Measurements from ENCODE around the gene NEMP2.
"Not testable (repeated sequence)": the region's sequence is repeated elsewhere in the genome, so short reads cannot be mapped to it uniquely, and the experiment has no call there.

DNA sequence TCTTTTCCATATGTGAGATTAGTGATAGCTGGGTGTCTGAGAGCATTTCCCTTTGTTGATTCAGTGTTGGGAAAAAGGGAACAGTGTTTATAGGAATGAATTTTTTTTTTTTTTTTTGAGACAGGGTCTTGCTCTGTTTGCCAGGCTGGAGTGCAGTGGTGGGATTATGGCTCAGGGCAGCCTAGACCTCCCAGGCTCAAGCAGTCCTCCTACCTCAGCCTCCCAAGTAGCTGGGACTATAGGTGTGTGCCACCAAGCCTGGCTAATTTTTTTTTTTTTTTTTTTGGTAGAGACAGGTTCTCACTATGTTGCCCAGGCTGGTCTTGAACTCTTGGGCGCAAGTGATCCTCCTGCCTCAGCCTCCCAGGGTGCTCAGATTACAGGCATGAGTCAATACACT, 66.2 kb downstream of the NEMP2 start:
- TF ChIP-seq, protein P1, sequence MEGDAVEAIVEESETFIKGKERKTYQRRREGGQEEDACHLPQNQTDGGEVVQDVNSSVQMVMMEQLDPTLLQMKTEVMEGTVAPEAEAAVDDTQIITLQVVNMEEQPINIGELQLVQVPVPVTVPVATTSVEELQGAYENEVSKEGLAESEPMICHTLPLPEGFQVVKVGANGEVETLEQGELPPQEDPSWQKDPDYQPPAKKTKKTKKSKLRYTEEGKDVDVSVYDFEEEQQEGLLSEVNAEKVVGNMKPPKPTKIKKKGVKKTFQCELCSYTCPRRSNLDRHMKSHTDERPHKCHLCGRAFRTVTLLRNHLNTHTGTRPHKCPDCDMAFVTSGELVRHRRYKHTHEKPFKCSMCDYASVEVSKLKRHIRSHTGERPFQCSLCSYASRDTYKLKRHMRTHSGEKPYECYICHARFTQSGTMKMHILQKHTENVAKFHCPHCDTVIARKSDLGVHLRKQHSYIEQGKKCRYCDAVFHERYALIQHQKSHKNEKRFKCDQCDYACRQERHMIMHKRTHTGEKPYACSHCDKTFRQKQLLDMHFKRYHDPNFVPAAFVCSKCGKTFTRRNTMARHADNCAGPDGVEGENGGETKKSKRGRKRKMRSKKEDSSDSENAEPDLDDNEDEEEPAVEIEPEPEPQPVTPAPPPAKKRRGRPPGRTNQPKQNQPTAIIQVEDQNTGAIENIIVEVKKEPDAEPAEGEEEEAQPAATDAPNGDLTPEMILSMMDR (IDR thresholded peaks at IDR 0.05; ENCODE audit: low read length) = not testable (repeated sequence)
- TF ChIP-seq EZH2 (IDR thresholded peaks at IDR 0.05; ENCODE audit: borderline replicate concordance, low read length) = not testable (repeated sequence)

Measured in OCI-LY1 (cell line).